GM12878 (cell line): ENCODE results near the gene ZDHHC18. TPM values are rescaled to one million over a fixed set of nuclear protein-coding genes. Genes with fewer than 3 reads are reported as not detected.

Experiments used
- ATAC-seq: fragments of 200-7000 bp; cut with Tn5 transposase; 3 replicates; pipeline ENCODE4 v1.9.1; 2020; ENCODE audit warnings: mild to moderate bottlenecking, moderate library complexity
- BruUV-seq: library from RNA; stranded (reverse); fragments of 400-500 nt; replicated peaks from 2 replicates; lab custom pipeline; 2021; lab: Mats Ljungman, UMichigan
- CTCF ChIA-PET: fragments of 300-600 bp; sonication (Branson Sonifier 250); formaldehyde crosslinking; extraction: SDS; loops from one replicate; lab custom pipeline; 2021; ENCODE audit warnings: inconsistent platforms; lab: Yijun Ruan, JAX
- POLR2A ChIA-PET: fragments of 350-600 bp; formaldehyde crosslinking; extraction: SDS; loops from one replicate; lab custom pipeline; 2021; ENCODE audit warnings: inconsistent platforms; lab: Charles Lee
- RAD21 ChIA-PET: fragments of 300-600 bp; sonication (Branson Sonifier 250); formaldehyde crosslinking; loops from one replicate; lab custom pipeline; 2023; ENCODE audit warnings: antibody characterized with exemption; ENCODE audit not compliant: unreplicated experiment; lab: Charles Lee
- SMC1A ChIA-PET: fragments of 300-600 bp; sonication (Branson Sonifier 250); formaldehyde crosslinking; loops from one replicate; lab custom pipeline; 2023; ENCODE audit not compliant: unreplicated experiment, uncharacterized antibody; lab: Charles Lee
- DNase-seq: peaks from one replicate; pipeline ENCODE4 v3.0.0-alpha.2; 2011; ENCODE audit warnings: low read depth, low spot score
- FAIRE-seq: peaks from 3 replicates; lab custom pipeline; 2011; peaks lifted over from hg19 to GRCh38; lab: Jason Lieb, UNC
- H2AFZ ChIP-seq: 2 replicates; pipeline ENCODE4 v1.6.0; 2011; ENCODE audit warnings: low read depth, low read length, control low read depth; ENCODE audit not compliant: control insufficient read depth
- H3K27ac ChIP-seq: 2 replicates; pipeline ENCODE4 v1.5.1; 2011; ENCODE audit warnings: control low read depth; ENCODE audit not compliant: control insufficient read depth, insufficient read depth
- H3K27me3 ChIP-seq, 2 experiments: replicated peaks in 1 of 2; 2 replicates each; pipeline versions ENCODE4 v1.6.0 to v1.6.1; 2011; ENCODE audit warnings: low read length in 1 of 2; ENCODE audit not compliant: control insufficient read depth in 2 of 2, insufficient read depth in 2 of 2
- H3K36me3 ChIP-seq, 2 experiments: 2 replicates each; pipeline ENCODE4 v1.5.1; 2011; ENCODE audit warnings: low read length in 1 of 2; ENCODE audit not compliant: control insufficient read depth in 2 of 2, insufficient read depth in 2 of 2
- H3K4me1 ChIP-seq: 2 replicates; pipeline ENCODE4 v1.6.1; 2011; ENCODE audit warnings: mild to moderate bottlenecking, low read length, moderate library complexity, mixed read lengths; ENCODE audit not compliant: control insufficient read depth, insufficient read depth
- H3K4me2 ChIP-seq: 2 replicates; pipeline ENCODE4 v1.6.0; 2011; ENCODE audit warnings: control low read depth; ENCODE audit not compliant: control insufficient read depth, insufficient read depth
- H3K4me3 ChIP-seq: fragments of 200-600 bp; sonication (generic); 2 replicates; pipeline ENCODE4 v1.5.1; 2016
- H3K79me2 ChIP-seq: 2 replicates; pipeline ENCODE4 v1.6.0; 2011; ENCODE audit warnings: low read length; ENCODE audit not compliant: control insufficient read depth, insufficient read depth
- H3K9ac ChIP-seq: 2 replicates; pipeline ENCODE4 v1.8.0; 2011; ENCODE audit warnings: low read length, control low read depth, mixed read lengths; ENCODE audit not compliant: control insufficient read depth, insufficient read depth
- H3K9me3 ChIP-seq: replicated peaks from 3 replicates; pipeline ENCODE4 v1.5.1; 2011; ENCODE audit warnings: mild to moderate bottlenecking, low read length; ENCODE audit not compliant: control insufficient read depth, insufficient read depth
- H4K20me1 ChIP-seq: 2 replicates; pipeline ENCODE4 v1.6.0; 2011; ENCODE audit not compliant: control insufficient read depth, insufficient read depth
- BRCA1 ChIP-seq: IDR thresholded peaks from 2 replicates; pipeline ENCODE4 v1.6.1; 2011; ENCODE audit warnings: low read depth, low read length, improper control_type of control experiment
- GATAD2B ChIP-seq: fragments of 450-650 bp; conservative IDR thresholded peaks from 2 replicates; pipeline ENCODE4 v1.6.1; 2017; ENCODE audit warnings: low read depth, mild to moderate bottlenecking, moderate library complexity
- HDGF ChIP-seq: fragments of 450-650 bp; IDR thresholded peaks from 2 replicates; pipeline ENCODE4 v1.6.1; 2016; ENCODE audit warnings: antibody characterized with exemption
- IKZF1 ChIP-seq: fragments of 450-650 bp; conservative IDR thresholded peaks from 2 replicates; pipeline ENCODE4 v1.6.1; 2017; ENCODE audit warnings: antibody characterized with exemption, mild to moderate bottlenecking
- MEF2A ChIP-seq: IDR thresholded peaks from 2 replicates; pipeline ENCODE4 v1.6.1; 2011; ENCODE audit warnings: low read depth, mild to moderate bottlenecking, low read length, moderate library complexity; ENCODE audit not compliant: insufficient read depth
- NR2F1 ChIP-seq: fragments of 450-650 bp; conservative IDR thresholded peaks from 2 replicates; pipeline ENCODE4 v1.6.1; 2017; ENCODE audit warnings: mild to moderate bottlenecking
- PAX8 ChIP-seq: fragments of 450-650 bp; IDR thresholded peaks from 2 replicates; pipeline ENCODE4 v1.6.1; 2017; ENCODE audit warnings: mild to moderate bottlenecking, moderate library complexity
- SREBF1 ChIP-seq: IDR thresholded peaks from 2 replicates; pipeline ENCODE4 v1.6.1; 2012; ENCODE audit warnings: mild to moderate bottlenecking, low read length
- STAT1 ChIP-seq: fragments of 450-650 bp; conservative IDR thresholded peaks from 2 replicates; pipeline ENCODE4 v1.6.1; 2014; ENCODE audit warnings: antibody characterized with exemption, mild to moderate bottlenecking
- TARDBP ChIP-seq: IDR thresholded peaks from 2 replicates; pipeline ENCODE4 v1.6.1; 2016; ENCODE audit warnings: borderline replicate concordance
- ZNF207 ChIP-seq: fragments of 450-650 bp; IDR thresholded peaks from 2 replicates; pipeline ENCODE4 v1.6.1; 2014; ENCODE audit warnings: antibody characterized with exemption, mild to moderate bottlenecking, borderline replicate concordance
- whole genome bisulfite sequencing: methylation state at CpG from one replicate; pipeline ENCODE4 v1.1.6; 2016; ENCODE audit warnings: low lambda C conversion rate; ENCODE audit not compliant: insufficient replicate concordance, insufficient coverage; ENCODE audit errors: missing lambda C conversion rate; 5-methylcytosine and 5-hydroxymethylcytosine counted together
- in situ Hi-C: fragments of 300-500 bp; cut with MboI; formaldehyde crosslinking; loops from 9 replicates; pipeline ENCODE4 v1.14.3; 2018; ENCODE audit warnings: mixed read lengths
- intact Hi-C: fragments of 100-400 bp; cut with micrococcal nuclease; formaldehyde crosslinking; loops from one replicate; pipeline ENCODE4 v1.14.2; 2022; ENCODE audit not compliant: unreplicated experiment
- polyA plus RNA-seq, 11 experiments: library from polyadenylated mRNA; depleted of rRNA in 4 of 11; unstranded in 6 of 11; stranded (reverse) in 5 of 11; fragments of >200 nt; fragmentation: Nextera tagmentation in 4 of 11; fragmentation: Illumina TruSeq in 1 of 11; extraction: Ambion mirVana in 4 of 11; extraction: Trizol in 1 of 11; gene quantifications; 1 replicate in 1 of 11; 2 replicates in 10 of 11; pipeline versions ENCODE4 v1.2.1 to v1.2.3, GENCODE V29; 2011 to 2016; ENCODE audit warnings: inconsistent platforms in 2 of 11, missing spikeins in 2 of 11, low read depth in 1 of 11
- total RNA-seq, 4 experiments: library from RNA; depleted of rRNA in 3 of 4; stranded (reverse); fragments of >200 nt in 3 of 4; fragmentation: Illumina TruSeq in 1 of 4; extraction: Trizol in 1 of 4; gene quantifications; 2 replicates each; pipeline versions ENCODE4 v1.2.1 to v1.2.3, GENCODE V29; 2013 to 2021
- TF ChIP-seq, protein P1 (sequence below): fragments of 450-650 bp; IDR thresholded peaks from 2 replicates; pipeline ENCODE4 v1.6.1; 2017; ENCODE audit warnings: mild to moderate bottlenecking
- TF ChIP-seq, protein P2 (sequence below): IDR thresholded peaks from 2 replicates; pipeline ENCODE4 v1.6.1; 2012; ENCODE audit warnings: improper control_type of control experiment, low read depth, low read length; ENCODE audit not compliant: insufficient replicate concordance
- TF ChIP-seq, protein P3 (sequence below): fragments of 450-650 bp; IDR thresholded peaks from 2 replicates; pipeline ENCODE4 v1.6.1; 2018; ENCODE audit warnings: borderline replicate concordance, mild to moderate bottlenecking; ENCODE audit not compliant: partially characterized antibody

Gene ZDHHC18
- total and polyA plus RNA-seq, 10 of the 15 experiments (the other 5 are each of a cell fraction or from before 2014, with no cell fraction given) = 0.40 to 81.2 (median 21.3) TPM

DNA sequence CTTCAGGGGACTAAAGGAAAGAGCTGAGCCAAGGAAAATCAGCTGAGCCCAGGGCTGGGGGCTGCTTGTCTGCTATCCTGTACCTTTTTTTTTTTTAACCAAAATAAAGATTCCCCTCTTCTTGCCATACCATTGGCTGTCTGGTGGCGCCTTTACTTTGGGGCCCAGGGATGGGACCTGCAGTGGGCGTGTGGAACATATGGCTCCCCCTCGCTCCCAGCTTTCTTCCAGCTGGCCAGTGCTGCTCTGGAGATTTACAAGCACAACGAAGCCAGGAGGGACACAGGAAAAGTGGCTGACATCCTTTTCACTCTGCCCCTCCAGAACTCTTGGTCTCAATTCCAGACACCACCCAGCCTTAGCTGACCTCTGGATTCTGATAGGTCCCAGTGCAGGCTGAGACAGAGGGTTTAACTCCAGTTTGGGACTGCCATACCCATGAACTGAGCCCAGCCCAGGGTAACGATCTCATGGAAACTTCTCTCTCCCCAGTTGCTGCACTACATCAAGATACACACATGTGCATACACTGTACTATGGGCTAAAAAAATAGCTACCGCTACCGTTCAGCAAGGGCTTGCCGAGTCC is 31.1 kb downstream of the ZDHHC18 start:
- H3K4me3 ChIP-seq = no peak overlapping the region
- WGBS = 82% methylated on average over 8 of the region's 8 CpGs
- peaks cover 1% of the 10 kb centered on the region for H3K4me1 ChIP-seq
- in situ Hi-C loops = no loop called here
- H3K27ac ChIP-seq = no peak overlapping the region
- H2AFZ ChIP-seq = no peak overlapping the region
- no peak for DNase-seq
- no peaks in the 10 kb centered on the region for H3K27me3 ChIP-seq
- ChIA-PET CTCF (interaction anchor here (0.7 to 5.9 kb wide), 9 partner anchors 15 to 255 kb away, joined by 3 to 25 read pairs (median 5); no protein-coding TSS in a partner anchor), SMC1A (interaction anchor here (1.4 to 2.5 kb wide), 4 partner anchors 19 to 37 kb away, joined by 5 to 9 read pairs (median 7); no protein-coding TSS in a partner anchor), POLR2A (interaction anchor here (0.7 to 1.9 kb wide), 3 partner anchors 8 to 24 kb away, joined by 4 to 6 read pairs (median 4); no protein-coding TSS in a partner anchor), RAD21 (interaction anchor here (0.5 to 2.7 kb wide), 3 partner anchors 18 to 355 kb away, joined by 3 to 8 read pairs (median 4); no protein-coding TSS in a partner anchor)
- no peak overlapping the region for H3K9ac ChIP-seq
- BruUV-seq = no TSS peak
- no peaks in the 10 kb centered on the region for H4K20me1 ChIP-seq
- no peak for ATAC-seq
- intact Hi-C loops = no loop called here
- H3K9me3 ChIP-seq = no peaks in the 10 kb centered on the region
- H3K79me2 ChIP-seq = no peaks in the 10 kb centered on the region
- no peak for FAIRE-seq
- H3K36me3 ChIP-seq = peaks cover 10 to 18% of the 10 kb centered on the region in 2 experiments
- no peak overlapping the region for H3K4me2 ChIP-seq
- TF ChIP-seq STAT1 = no peak
- no peak for TF ChIP-seq GATAD2B
- no peak for TF ChIP-seq MEF2A
- no peak for TF ChIP-seq ZNF207
- no peak for TF ChIP-seq SREBF1
- TF ChIP-seq, protein P1, sequence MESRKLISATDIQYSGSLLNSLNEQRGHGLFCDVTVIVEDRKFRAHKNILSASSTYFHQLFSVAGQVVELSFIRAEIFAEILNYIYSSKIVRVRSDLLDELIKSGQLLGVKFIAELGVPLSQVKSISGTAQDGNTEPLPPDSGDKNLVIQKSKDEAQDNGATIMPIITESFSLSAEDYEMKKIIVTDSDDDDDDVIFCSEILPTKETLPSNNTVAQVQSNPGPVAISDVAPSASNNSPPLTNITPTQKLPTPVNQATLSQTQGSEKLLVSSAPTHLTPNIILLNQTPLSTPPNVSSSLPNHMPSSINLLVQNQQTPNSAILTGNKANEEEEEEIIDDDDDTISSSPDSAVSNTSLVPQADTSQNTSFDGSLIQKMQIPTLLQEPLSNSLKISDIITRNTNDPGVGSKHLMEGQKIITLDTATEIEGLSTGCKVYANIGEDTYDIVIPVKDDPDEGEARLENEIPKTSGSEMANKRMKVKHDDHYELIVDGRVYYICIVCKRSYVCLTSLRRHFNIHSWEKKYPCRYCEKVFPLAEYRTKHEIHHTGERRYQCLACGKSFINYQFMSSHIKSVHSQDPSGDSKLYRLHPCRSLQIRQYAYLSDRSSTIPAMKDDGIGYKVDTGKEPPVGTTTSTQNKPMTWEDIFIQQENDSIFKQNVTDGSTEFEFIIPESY = no peak
- TF ChIP-seq BRCA1 = no peak
- TF ChIP-seq IKZF1 = no peak
- TF ChIP-seq TARDBP = no peak
- no peak for TF ChIP-seq NR2F1
- TF ChIP-seq, protein P2, sequence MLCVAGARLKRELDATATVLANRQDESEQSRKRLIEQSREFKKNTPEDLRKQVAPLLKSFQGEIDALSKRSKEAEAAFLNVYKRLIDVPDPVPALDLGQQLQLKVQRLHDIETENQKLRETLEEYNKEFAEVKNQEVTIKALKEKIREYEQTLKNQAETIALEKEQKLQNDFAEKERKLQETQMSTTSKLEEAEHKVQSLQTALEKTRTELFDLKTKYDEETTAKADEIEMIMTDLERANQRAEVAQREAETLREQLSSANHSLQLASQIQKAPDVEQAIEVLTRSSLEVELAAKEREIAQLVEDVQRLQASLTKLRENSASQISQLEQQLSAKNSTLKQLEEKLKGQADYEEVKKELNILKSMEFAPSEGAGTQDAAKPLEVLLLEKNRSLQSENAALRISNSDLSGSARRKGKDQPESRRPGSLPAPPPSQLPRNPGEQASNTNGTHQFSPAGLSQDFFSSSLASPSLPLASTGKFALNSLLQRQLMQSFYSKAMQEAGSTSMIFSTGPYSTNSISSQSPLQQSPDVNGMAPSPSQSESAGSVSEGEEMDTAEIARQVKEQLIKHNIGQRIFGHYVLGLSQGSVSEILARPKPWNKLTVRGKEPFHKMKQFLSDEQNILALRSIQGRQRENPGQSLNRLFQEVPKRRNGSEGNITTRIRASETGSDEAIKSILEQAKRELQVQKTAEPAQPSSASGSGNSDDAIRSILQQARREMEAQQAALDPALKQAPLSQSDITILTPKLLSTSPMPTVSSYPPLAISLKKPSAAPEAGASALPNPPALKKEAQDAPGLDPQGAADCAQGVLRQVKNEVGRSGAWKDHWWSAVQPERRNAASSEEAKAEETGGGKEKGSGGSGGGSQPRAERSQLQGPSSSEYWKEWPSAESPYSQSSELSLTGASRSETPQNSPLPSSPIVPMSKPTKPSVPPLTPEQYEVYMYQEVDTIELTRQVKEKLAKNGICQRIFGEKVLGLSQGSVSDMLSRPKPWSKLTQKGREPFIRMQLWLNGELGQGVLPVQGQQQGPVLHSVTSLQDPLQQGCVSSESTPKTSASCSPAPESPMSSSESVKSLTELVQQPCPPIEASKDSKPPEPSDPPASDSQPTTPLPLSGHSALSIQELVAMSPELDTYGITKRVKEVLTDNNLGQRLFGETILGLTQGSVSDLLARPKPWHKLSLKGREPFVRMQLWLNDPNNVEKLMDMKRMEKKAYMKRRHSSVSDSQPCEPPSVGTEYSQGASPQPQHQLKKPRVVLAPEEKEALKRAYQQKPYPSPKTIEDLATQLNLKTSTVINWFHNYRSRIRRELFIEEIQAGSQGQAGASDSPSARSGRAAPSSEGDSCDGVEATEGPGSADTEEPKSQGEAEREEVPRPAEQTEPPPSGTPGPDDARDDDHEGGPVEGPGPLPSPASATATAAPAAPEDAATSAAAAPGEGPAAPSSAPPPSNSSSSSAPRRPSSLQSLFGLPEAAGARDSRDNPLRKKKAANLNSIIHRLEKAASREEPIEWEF = no peak
- TF ChIP-seq HDGF = no peak
- TF ChIP-seq, protein P3, sequence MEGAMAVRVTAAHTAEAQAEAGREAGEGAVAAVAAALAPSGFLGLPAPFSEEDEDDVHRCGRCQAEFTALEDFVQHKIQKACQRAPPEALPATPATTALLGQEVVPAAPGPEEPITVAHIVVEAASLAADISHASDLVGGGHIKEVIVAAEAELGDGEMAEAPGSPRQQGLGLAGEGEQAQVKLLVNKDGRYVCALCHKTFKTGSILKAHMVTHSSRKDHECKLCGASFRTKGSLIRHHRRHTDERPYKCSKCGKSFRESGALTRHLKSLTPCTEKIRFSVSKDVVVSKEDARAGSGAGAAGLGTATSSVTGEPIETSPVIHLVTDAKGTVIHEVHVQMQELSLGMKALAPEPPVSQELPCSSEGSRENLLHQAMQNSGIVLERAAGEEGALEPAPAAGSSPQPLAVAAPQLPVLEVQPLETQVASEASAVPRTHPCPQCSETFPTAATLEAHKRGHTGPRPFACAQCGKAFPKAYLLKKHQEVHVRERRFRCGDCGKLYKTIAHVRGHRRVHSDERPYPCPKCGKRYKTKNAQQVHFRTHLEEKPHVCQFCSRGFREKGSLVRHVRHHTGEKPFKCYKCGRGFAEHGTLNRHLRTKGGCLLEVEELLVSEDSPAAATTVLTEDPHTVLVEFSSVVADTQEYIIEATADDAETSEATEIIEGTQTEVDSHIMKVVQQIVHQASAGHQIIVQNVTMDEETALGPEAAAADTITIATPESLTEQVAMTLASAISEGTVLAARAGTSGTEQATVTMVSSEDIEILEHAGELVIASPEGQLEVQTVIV = no peak
- TF ChIP-seq PAX8 = no peak
